HG03439 (cell line): ENCODE measurements around the gene SYDE1.

Source experiments
- ATAC-seq: cut with Tn5 transposase; IDR thresholded peaks from one replicate; pipeline ENCODE4 v1.9.1; 2021; ENCODE audit warnings: mild to moderate bottlenecking, moderate library complexity; ENCODE audit not compliant: unreplicated experiment

SYDE1 gene

GRCh38 chr19:15108145-15108844 lies 1.1 kb downstream of the SYDE1 start:
- ATAC-seq: no peak

GRCh38 chr19:15108845-15109767 lies 1.9 kb downstream of the SYDE1 start:
- ATAC-seq: no peak

GRCh38 chr19:15109768-15110417 lies 2.7 kb downstream of the SYDE1 start:
- ATAC-seq: no peak

- ATAC-seq: no peak
Observed at GRCh38 chr19:15110418-15110815, 3.2 kb downstream of the SYDE1 start.

- no peak for ATAC-seq
Observed at GRCh38 chr19:15111758-15112157, 4.6 kb downstream of the SYDE1 start.

GRCh38 chr19:15112385-15112784 lies 5.2 kb downstream of the SYDE1 start:
- ATAC-seq: no peak

GRCh38 chr19:15113245-15114152 lies 6.3 kb downstream of the SYDE1 start:
- ATAC-seq: no peak

- ATAC-seq: no peak
Observed at GRCh38 chr19:15114153-15114540, 6.9 kb downstream of the SYDE1 start.

- no peak for ATAC-seq
Observed at GRCh38 chr19:15115080-15115479, 7.9 kb downstream of the SYDE1 start.

- ATAC-seq: no peak
Observed at GRCh38 chr19:15115762-15116615, 8.8 kb downstream of the SYDE1 start.

GRCh38 chr19:15116856-15117255 lies 9.7 kb downstream of the SYDE1 start:
- no peak for ATAC-seq

- no peak for ATAC-seq
Observed at GRCh38 chr19:15118248-15118647, 11.0 kb downstream of the SYDE1 start.

GRCh38 chr19:15118789-15119494 lies 11.7 kb downstream of the SYDE1 start:
- no peak for ATAC-seq

- ATAC-seq: no peak
Observed at GRCh38 chr19:15120135-15121026, 13.2 kb downstream of the SYDE1 start.

GRCh38 chr19:15122331-15123030 lies 15.3 kb downstream of the SYDE1 start:
- ATAC-seq: no peak

- ATAC-seq: no peak
Observed at GRCh38 chr19:15123031-15123890, 16.1 kb downstream of the SYDE1 start.
